A673 (cell line): ENCODE data around the gene SLMAP.

ENCODE experiments used
- CTCF ChIP-seq: fragments of 300-800, 200-600 bp; sonication (generic); conservative IDR thresholded peaks from 2 replicates; pipeline ENCODE4 v1.5.1; 2017; ENCODE audit warnings: low read depth, mild to moderate bottlenecking, antibody characterized with exemption, low read length, moderate library complexity, mixed read lengths
- EZH2 ChIP-seq: fragments of 200-600 bp; sonication (generic); IDR thresholded peaks from 2 replicates; pipeline ENCODE4 v1.6.1; 2017; ENCODE audit warnings: borderline replicate concordance, low read depth, mild to moderate bottlenecking, mixed read lengths, antibody characterized with exemption, low read length; ENCODE audit not compliant: poor library complexity, severe bottlenecking

DNA sequence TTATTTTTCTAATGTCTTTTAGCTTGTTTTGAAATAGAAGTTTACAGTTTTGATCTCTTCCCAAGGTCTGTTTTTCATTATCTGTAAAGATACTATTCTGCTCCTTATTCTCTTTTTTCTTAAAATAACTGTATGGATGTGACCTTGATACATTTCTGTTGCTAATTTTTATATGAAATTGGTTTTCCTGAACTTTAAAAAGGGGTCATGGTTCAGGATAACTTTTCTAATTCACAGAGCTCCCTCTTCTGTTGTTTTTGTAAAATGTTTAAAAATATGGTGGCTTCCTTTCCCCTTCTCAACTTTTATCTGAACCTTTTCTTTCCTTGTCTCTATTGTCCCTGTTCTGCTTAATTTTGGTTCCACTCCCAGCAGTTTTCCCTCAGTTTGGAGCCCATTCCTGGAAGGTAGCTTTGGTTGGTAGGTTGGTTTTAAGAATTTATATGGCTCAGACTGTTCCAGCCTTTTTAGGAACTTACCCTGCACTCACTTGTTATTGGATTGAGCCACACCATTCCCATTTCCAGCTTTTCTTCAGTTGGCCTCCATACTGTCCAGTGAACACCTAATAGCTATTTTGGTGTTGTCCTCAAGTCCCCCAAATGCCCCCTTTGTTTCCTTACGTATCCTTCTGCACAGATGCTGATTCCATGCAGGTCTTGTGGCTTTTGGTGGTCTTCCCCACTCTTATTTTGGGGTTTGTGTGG, 70.3 kb downstream of the SLMAP start:
- TF ChIP-seq EZH2: no peak
- TF ChIP-seq CTCF: peak; percentile 24; the same call in 1 of the 2 replicates
